ENCODE results near the gene CARM1.
A peak's percentile ranks its signal among the peaks of the same experiment; 100 is the strongest.
"Not testable (repeated sequence)": the region's sequence is repeated elsewhere in the genome, so short reads cannot be mapped to it uniquely, and the experiment has no call there.

CARM1 gene

DNA sequence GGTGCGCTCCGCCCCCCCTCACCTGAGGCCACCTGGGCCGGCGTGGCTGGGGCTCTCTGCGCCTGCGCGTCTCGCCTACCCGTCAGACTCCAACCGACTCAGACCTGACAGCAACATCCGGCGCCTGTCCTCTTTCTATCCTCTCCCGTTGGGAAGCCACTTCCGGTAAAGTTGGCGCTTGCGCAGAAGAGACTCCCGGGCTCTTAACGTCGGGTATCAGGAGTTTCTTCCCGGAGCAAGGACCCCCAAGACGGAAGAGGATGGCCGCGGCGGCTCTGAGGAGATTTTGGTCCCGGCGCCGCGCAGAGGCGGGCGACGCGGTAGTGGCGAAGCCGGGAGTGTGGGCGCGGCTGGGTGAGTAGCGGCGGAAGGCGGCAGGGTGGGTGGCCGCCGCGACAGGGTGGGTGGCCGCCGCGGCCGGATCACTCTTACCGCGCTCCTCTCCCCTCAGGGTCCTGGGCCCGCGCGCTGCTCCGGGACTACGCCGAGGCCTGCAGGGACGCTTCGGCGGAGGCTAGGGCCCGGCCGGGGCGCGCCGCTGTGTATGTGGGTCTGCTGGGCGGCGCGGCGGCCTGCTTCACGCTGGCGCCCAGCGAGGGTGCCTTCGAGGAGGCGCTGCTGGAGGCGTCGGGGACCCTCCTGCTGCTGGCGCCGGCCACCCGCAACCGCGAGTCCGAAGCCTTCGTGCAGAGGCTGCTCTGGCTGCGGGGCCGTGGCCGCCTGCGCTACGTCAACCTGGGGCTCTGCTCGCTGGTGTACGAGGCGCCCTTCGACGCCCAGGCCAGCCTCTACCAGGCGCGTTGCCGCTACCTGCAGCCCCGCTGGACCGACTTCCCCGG lies 57.4 kb downstream of the CARM1 start, which contains the start of the genes TIMM29 and YIPF2:
Gene TIMM29 (plus strand): TSS at position 249 of the 839 bp plus-strand sequence. CDS start 12 bp downstream, at position 261.
Gene YIPF2 (minus strand): TSS at position 77 of the 839 bp plus-strand sequence. CDS start 229 bp downstream, outside the sequence.
- peak; percentile 98 for DNase-seq (ENCODE audit: low read depth, low spot score)

DNA sequence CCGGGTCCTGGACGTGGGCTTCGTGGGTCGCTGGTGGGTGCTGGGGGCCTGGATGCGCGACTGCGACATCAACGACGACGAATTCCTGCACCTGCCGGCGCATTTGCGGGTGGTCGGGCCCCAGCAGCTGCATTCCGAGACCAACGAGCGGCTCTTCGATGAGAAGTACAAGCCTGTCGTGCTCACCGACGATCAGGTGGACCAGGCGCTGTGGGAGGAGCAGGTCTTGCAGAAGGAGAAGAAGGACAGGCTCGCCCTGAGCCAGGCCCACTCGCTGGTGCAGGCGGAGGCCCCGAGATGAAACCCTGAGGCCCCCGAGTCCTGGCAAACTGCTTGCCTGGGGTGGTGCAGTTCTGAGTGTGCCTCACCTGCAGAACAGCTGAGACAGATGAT lies 58.0 kb downstream of the CARM1 start:
- DNase-seq (ENCODE audit: low read depth, low spot score): no peak

DNA sequence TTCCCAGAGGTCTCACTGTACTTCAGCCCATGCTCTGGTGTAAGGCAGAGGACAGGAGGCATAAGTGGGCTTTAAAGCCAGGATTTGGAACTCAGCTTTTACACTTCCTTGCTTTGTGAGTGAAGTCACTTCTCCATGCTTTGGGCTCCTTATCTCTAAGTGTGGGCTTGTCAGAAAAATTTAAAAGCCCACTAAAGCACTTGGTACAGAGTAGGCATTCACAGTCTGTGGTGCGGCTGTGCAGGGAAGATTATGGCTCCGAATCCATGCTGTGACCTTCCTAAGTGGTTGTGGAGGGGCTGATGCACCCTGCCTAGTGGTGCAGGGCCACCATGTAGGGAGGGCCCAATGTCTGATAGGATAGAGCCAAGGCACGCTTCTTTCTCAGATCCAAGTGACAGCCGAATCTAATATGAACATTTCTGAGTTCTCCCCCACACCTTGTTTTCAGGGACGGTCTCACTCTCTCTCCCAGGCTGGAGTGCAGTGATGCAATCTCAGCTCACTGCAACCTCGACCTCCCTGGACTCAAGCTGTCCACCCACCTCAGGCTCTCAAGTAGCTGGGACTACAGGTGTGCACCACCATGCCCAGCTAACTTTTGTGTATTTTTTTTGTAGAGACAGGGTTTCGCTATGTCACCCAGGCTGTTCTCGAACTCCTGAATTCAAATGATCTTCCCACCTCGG lies 64.2 kb downstream of the CARM1 start:
- DNase-seq (ENCODE audit: low read depth, low spot score): no peak

DNA sequence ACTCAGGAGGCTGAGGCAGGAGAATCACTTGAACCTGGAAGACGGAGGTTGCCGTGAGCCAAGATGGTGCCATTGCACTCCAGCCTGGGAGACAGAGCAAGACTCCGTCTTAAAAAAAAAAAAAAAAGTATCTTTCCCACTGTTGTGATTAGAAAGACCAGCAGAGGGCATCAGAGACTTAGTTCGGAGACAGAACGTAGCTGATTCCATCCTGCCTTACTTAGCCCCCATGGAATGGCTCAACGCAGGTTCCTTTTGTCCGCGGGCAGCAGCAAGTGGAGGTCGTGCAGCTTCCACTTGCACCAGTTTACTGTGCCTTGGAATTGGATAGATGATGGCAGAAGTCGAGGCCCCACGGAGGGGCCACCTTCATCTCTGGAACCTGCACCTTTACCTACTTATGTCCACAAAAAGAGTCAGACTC lies 65.3 kb downstream of the CARM1 start:
- DNase-seq (ENCODE audit: low read depth, low spot score): peak; percentile 84

DNA sequence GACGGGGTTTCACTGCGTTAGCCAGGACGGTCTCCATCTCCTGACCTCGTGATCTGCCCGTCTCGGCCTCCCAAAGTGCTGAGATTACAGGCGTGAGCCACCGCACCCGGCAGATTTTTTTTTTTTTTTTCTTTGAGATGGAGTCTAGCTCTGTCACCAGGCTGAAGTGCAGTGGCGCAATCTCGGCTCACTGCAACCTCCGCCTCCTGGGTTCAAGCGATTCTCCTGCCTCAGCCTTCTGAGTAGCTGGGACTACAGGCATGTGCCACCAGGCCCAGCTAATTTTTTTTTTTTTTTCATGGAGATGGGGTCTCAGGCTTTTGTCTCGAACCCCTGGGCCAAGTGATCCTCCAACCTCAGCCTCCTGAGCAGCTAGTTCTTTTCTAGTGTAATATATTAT lies 70.3 kb downstream of the CARM1 start:
- not testable (repeated sequence) for DNase-seq (ENCODE audit: low read depth, low spot score)

DNA sequence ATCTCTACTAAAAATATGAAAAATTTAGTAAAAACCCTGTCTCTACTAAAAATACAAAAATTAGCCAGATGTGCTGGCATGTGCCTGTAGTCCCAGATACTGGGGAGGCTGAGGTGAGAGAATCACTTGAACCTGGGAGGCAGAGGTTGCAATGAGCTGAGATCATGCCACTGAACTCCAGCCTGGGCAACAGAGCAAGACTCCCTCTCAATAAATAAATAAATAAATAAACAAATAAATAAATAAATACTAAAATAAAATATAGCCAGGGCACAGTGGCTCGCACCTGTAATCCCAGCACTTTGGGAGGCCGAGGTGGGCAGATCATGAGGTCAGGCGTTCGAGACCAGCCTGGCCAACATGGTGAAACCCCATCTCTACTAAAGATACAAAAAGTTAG lies 72.1 kb downstream of the CARM1 start:
- DNase-seq (ENCODE audit: low read depth, low spot score): not testable (repeated sequence)

DNA sequence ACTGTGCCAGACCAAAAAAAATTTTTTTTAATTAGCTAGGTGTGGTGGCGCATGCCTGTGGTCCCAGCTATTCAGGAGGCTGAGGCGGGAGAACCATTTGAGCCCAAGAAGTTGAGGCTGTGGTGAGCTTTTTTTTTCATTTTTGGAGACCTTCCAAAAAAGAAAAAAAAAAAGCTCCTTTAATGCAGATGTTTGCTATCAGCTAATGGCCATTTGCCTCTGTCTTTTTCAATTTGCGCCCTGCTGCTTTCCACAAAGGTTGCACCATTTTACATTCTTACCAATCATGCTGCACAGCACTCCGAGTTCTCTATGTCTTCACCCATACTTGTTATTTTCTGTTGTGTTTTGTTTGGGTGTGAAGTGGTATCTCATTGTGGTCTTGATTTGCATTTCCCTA lies 73.9 kb downstream of the CARM1 start:
- DNase-seq (ENCODE audit: low read depth, low spot score): no peak

DNA sequence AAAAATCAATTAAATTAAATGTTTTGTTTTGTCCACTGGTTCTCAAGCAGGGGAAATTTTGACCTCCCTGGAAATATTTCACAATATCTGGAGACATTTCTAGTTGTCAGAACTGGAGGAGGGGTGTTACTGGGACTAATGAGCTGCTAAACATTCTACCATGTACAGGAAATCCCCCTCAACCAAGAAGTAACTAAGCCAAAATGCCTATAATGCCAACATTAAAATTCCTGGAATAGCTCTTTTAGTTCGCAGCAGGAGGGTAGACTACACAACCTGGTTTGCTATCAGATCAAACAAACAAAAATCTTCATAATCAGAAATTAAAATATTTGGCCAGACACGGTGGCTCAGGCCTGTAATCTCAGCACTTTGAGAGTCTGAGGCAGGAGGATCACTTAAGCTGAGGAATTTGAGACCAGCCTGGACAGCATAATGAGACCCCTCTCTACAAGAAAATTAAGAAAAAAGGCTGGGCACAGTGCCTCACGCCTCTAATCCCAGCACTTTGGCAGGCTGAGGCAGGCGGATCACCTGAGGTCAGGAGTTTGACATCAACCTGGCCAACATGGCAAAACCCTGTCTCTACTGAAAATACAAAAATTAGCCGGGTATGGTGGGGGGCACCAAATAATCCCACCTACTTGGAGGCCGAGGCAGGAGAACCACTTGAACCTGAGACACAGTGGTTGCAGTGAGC lies 75.8 kb downstream of the CARM1 start:
- DNase-seq (ENCODE audit: low read depth, low spot score): no peak

DNA sequence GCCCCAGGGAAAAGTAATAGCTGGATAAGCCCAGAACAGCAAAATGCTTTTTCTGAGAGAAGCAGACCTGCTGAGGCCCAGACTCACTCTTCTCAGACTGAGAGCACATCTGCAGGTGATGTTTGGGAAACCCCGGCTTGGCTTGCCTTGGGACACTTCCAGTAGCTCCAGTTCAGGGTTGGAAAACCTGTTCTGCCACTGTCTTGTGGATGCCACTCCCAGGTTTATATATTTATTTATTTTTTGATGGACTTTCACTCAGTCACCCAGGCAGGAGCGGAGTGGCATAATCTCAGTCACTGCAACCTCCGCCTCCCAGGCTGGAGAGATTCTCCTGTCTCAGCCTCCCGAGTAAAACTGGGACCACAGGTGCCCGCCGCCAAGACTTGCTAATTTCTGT lies 81.5 kb downstream of the CARM1 start:
- DNase-seq (ENCODE audit: low read depth, low spot score): peak; percentile 63

DNA sequence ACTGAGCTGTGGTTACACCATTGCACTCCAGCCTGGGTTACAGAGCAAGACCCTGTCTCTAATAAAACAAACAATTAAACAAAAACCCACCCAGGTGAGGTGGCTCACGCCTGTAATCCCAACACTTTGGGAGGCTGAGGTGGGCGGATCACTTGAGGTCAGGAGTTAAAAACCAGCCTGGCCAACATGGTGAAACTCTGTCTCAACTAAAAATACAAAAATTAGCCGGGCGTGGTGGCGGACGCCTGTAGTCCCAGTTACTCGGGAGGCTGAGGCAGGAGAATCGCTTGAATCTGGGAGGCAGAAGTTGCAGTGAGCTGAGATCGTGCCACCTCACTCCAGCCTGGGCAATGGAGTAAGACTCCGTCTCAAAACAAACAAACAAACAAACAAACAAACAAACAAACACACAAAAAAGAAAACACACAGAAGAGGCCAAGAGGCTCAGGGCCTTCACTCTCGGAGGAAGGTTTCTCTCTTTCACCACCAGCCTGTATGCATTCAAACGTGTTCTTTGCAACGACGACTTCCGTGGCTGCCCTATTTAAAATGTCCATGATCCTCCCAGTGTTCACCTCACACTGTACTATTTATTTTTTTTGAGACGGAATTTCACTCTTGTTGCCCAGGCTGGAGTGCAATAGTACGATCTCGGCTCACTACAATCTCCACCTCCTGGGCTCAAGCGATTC lies 88.1 kb downstream of the CARM1 start:
- not testable (repeated sequence) for DNase-seq (ENCODE audit: low read depth, low spot score)

DNA sequence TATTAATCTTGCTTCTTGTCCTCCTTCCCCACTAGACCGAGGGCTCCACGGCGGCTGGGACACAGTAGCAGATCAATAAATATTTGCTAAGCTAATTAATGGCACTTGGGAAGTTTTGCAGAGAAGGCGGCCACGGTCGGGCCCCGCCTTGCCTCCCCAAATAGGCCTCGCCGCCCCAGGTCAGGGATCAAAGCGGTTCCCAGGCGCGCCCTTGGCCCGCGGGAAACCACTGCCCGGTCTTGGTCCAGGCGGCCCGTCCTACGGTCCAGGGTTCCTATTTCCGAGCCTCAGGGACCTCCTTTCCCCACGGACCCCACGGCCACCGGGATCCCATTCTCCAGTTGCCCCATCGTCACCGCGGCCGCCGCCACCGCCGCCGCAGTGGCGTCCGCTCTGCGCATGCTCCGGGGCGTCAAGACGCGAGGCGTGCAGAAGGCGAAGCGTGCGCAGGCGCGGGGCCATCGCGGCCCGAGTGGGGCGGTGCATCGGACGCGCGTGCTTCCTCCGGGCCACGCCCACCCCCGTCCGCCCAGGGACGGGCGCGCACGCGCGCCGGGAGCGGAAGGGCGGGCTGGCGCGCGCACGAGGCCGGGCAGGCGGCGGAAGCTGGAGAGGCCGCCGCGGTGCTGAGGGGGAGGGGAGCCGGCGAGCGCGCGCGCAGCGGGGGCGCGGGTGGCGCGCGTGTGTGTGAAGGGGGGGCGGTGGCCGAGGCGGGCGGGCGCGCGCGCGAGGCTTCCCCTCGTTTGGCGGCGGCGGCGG lies 89.1 kb downstream of the CARM1 start, which contains the start of gene SMARCA4:
Gene SMARCA4 (plus strand): TSS at position 717 of the 759 bp plus-strand sequence. CDS start 23,122 bp downstream, outside the sequence.
- peak; percentile 95 for DNase-seq (ENCODE audit: low read depth, low spot score)

DNA sequence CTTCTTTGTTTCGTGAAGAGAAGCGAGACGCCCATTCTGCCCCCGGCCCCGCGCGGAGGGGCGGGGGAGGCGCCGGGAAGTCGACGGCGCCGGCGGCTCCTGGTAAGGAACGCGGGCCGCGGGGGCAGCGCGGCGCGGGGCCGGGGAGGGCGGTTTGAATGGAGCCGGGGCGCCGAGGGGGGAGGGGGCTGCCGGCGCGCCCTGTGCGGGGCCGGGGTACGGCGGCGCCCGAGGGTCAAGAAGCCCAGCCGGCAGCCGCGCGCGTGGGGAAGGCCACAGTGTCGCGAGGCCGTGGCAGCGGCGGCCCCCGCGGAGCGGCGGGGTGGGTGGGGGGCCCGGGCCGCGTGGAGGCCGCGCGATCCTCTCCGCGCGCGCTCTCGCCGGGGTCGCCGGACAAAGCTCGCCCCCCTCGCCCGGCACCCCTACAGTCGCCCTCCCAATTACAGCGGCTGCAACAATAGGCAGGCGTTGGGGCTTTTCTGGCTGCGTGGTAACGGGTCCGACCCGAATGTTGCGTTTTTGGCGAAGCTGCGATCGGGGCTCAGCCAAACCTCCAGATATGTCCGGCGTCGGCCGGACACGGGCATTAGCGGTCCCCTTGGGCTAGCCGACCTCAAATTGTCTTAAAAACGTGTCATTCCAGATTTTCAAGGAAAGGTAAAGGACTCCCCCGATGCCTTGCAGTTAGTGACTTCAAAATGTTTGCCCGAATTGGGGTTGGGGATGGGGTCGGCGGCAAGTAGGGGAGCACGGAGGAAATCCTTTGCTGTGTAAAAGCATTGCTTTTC lies 89.9 kb downstream of the CARM1 start:
- peak; percentile 51 for DNase-seq (ENCODE audit: low read depth, low spot score)

DNA sequence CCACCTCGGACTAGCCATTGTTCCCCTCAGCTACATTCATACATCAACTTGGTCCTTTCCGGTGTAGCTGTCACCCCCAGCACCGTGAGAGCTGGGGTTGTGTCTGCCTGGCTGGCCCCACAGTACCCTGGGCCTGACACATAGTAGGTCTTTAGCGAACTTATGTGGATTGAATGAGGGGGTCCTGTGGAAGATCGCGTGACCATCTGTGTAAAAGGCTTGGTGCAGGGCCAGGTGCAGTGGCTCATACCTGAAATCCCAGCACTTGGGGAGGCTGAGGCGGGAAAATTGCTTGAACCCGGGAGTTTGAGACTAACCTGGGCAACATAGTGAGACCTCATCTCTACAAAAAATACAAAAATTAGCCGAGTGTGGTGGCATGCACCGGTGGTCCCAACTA lies 91.5 kb downstream of the CARM1 start:
- DNase-seq (ENCODE audit: low read depth, low spot score): no peak

DNA sequence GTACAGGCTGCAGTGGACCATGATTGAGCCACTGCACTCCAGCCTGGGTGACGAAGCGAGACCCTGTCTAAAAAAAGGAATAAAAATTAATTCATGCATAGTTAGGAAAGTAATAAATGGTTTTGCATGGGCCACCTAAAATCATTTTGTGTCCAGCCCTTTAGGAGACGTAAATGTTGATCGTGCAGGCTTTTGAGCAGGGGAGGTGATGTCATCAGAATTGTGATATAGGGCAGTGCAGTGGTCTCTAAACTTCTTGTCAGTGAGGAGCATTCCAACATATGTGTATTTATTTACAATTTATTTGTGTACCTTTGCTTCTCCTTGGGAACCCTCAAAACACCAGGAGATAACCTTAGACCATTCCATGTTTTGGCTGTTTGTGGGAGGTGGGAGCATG lies 92.5 kb downstream of the CARM1 start:
- no peak for DNase-seq (ENCODE audit: low read depth, low spot score)

DNA sequence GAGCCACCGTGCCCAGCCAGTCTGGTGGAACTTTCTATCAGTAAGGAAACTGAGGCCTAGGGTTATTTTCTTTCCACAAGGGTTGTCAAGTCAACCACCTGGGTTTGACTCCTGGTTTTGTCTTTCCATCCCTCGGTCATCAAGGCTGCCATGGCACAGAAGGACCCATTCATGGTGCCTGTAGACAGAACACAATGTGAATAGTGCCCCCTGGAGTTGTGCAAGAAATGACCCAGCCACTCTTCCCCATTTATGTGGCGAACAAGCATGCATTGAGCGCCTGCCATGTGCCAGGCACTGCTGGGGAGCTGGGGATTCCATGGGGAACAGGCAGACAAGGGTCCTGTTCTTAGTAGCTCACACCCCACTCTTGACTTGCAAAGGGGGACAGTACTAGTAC lies 93.5 kb downstream of the CARM1 start:
- DNase-seq (ENCODE audit: low read depth, low spot score): no peak

DNA sequence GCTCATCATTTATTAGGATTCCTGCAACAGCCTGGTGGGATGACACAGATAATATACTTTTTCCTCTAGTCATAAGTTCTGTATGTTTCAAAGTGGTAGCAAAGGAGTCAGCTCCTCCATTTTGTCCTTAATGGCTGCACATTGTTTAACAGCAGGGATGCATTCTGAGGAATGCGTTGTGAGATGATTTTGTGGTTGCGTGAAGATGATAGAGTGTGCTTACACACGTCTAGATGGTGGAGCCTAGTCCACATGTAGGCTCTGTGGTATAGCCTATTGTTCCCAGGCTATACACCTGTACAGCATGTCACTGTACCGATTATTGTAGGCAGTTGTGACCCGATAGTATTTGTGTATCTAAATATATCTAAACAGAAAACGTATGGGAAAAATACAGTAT lies 94.0 kb downstream of the CARM1 start:
- no peak for DNase-seq (ENCODE audit: low read depth, low spot score)

DNA sequence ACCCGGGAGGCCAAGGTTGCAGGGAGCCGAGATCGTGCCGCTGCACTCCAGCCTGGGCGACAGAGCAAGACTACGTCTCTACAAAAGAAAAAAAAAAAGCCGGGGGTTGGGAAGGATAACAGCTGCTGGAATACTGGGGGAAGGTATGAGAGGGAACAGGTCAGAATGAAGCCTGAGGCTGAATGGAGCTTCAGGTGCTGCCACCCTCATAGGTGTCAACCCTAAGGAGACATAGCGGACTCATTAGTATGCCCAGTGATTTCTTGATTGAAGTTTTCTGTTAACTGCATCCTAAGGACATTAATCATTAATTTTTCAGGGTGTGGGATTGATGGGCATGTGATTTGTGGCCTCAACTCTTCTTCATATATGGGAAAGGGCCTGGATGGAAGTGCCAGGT lies 95.5 kb downstream of the CARM1 start:
- DNase-seq (ENCODE audit: low read depth, low spot score): no peak

DNA sequence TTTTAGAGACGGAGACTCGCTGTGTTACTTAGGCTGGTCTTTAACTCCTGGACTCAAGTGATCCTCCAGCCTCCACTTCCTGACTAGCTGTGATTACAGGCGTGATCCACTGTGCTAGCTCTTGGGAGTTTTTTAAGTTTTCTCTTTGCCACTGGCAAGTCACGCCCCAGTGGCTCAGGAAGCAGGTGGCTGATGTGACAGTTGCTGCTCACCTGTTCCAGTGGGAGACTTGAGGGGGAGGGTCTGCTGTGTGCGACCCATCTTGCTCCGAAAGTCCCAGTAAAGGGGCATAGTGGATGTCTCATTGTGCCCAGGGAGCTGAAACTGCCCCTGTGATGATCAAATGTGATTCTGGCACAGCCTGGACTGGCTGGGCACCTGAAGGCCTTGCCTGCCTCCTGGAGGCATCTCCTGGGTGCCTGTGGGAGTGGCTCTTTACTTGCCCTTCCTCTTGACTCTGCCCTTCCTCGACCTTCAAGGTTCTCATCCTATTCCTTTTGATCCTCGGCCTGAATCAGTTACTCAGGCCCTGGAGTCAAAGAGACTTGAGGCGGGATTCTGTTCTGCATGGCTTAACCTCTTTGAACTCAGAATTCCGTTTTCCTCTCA lies 97.3 kb downstream of the CARM1 start:
- no peak for DNase-seq (ENCODE audit: low read depth, low spot score)

DNA sequence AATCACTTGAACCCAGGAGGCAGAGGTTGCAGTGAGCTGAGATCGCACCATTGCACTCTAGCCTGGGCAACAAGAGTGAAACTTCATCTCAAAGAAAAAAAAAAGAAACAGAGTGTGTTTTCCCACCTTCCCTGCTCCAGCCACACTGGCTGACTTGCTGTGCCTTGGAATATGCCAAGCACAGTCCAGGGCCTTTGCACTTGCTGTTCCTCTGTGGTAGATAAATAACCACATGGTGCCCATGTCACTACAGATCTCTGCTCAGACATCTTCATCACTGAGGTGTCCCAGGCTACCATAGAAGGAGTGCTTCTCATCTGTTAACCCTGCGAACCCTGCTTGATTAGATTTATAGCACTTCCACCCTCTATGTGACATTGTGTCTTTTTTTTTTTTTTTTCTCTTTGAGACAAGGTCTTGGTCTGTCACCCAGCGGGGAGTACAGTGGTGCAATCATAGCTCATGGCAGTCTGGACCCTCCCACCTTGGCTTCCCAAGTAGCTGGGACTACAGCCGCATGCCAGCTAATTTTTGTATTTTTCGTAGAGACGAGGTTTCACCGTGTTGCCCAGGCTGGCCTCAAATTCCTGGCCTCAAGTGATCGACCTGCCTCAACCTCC lies 99.9 kb downstream of the CARM1 start:
- no peak for DNase-seq (ENCODE audit: low read depth, low spot score)

Data from ELF-1 (cell line).